Spleen (tissue), 11 donors: Measurements from ENCODE around the gene AP1G1. TPM values are rescaled to one million over a fixed set of nuclear protein-coding genes. Genes with fewer than 3 reads are reported as not detected.

Source experiments
- DNase-seq: peaks from one replicate; pipeline ENCODE4 v3.0.0-alpha.2; 2020
- H3K27ac ChIP-seq, 8 donors: fragments of 200-600 bp; sonication (generic) in 7 of 8; 1 replicate in 4 of 8; 2 replicates in 4 of 8; pipeline versions ENCODE4 v1.5.0 to v1.8.0; 2016 to 2021; ENCODE audit warnings: inconsistent platforms in 4 of 8, mild to moderate bottlenecking in 4 of 8, moderate library complexity in 1 of 8
- H3K27me3 ChIP-seq, 7 donors: fragments of 200-600 bp; sonication (generic) in 6 of 7; replicated peaks in 1 of 7; 1 replicate in 4 of 7; 2 replicates in 3 of 7; pipeline versions ENCODE4 v1.5.0 to v1.8.0; 2016 to 2021; ENCODE audit warnings: inconsistent platforms in 3 of 7, mild to moderate bottlenecking in 1 of 7
- H3K36me3 ChIP-seq, 6 donors: fragments of 200-600 bp; sonication (generic) in 5 of 6; 1 replicate in 4 of 6; 2 replicates in 2 of 6; pipeline versions ENCODE4 v1.5.0 to v1.8.0; 2016 to 2021; ENCODE audit warnings: inconsistent platforms in 2 of 6
- H3K4me1 ChIP-seq, 6 donors: fragments of 200-600 bp; sonication (generic) in 5 of 6; 1 replicate in 3 of 6; 2 replicates in 3 of 6; pipeline versions ENCODE4 v1.5.0 to v1.8.0; 2016 to 2021; ENCODE audit warnings: inconsistent platforms in 3 of 6
- H3K4me3 ChIP-seq, 8 donors: fragments of 200-600 bp; sonication (generic) in 7 of 8; 1 replicate in 4 of 8; 2 replicates in 4 of 8; pipeline versions ENCODE4 v1.5.0 to v1.8.0; 2016 to 2021; ENCODE audit warnings: inconsistent platforms in 4 of 8, mild to moderate bottlenecking in 4 of 8, moderate library complexity in 2 of 8
- H3K9me3 ChIP-seq, 8 donors: fragments of 200-600 bp; sonication (generic) in 7 of 8; 1 replicate in 4 of 8; 2 replicates in 4 of 8; pipeline versions ENCODE4 v1.5.0 to v1.8.0; 2016 to 2021; ENCODE audit warnings: inconsistent platforms in 4 of 8
- CTCF ChIP-seq, 11 experiments: fragments of 200-600 bp in 7 of 11; fragments of 450-650 bp in 4 of 11; sonication (generic) in 4 of 11; IDR thresholded peaks in 8 of 11; conservative IDR thresholded peaks in 3 of 11; 1 replicate in 7 of 11; 2 replicates in 4 of 11; pipeline versions ENCODE4 v1.4.0 to v1.8.0; 2016 to 2021; ENCODE audit warnings: antibody characterized with exemption in 11 of 11, inconsistent platforms in 4 of 11, mild to moderate bottlenecking in 1 of 11
- POLR2A ChIP-seq, 3 donors: fragments of 450-650 bp; IDR thresholded peaks; one replicate each; pipeline ENCODE4 v1.5.1; 2017; ENCODE audit warnings: antibody characterized with exemption in 3 of 3, mild to moderate bottlenecking in 1 of 3
- POLR2AphosphoS5 ChIP-seq, 3 donors: sonication (generic); formaldehyde crosslinking; IDR thresholded peaks; one replicate each; pipeline ENCODE4 v1.5.1; 2017; ENCODE audit warnings: antibody characterized with exemption in 3 of 3
- WGBS, 5 donors: extraction: QIAGEN DNeasy Blood & Tissue Kit in 3 of 5; methylation state at CpG; one replicate each; pipeline versions ENCODE4 v1.1.5 to v1.1.7; 2013 to 2018; 5-methylcytosine and 5-hydroxymethylcytosine counted together
- intact Hi-C: fragments of 100-400 bp; cut with DNase I; formaldehyde crosslinking; loops from one replicate; pipeline ENCODE4 v1.15.0; 2023; ENCODE audit warnings: low total_unique reads
- polyA plus RNA-seq, 3 donors: library from polyadenylated mRNA; stranded (reverse); fragments of 200-250 nt; gene quantifications; one replicate each; pipeline ENCODE4 v1.2.1, GENCODE V29; 2013
- total RNA-seq, 7 donors: library from RNA; depleted of rRNA in 3 of 7; stranded (reverse); fragments of >200 nt in 3 of 7; fragmentation: NEBNext Ultra II Directional in 4 of 7; extraction: Animal tissue kit (Norgen Biotek cat#: 25700) in 4 of 7; gene quantifications; one replicate each; pipeline versions ENCODE4 v1.1.0 to v1.2.1, GENCODE V29; 2016 to 2021
- donor health status: healthy with polysubstance abuse.
- donor health status: DM: no; HTN: no; CAD: no; lungs with moderate emphysema.
- donor health status: DM: no; HTN: no; CAD: no.
- donor health status: Bipolar disorder and iron deficiency.
- donor health status: healthy.
- donor health status: DM: no; HTN: no; CAD: no.
- donor health status: DM: yes; HTN: yes; CAD: no.

The AP1G1 gene
- total and polyA plus RNA-seq, 10 donors: 11.2 to 125 (median 94.1) TPM

- H3K4me1 ChIP-seq: peaks cover 4 to 58% (median 44%) of the 10 kb centered on the region in 6 donors
- no peaks in the 10 kb centered on the region for H3K9me3 ChIP-seq
- peak overlapping the region; percentile 68 to 93 (median 83) for H3K4me3 ChIP-seq
- H3K36me3 ChIP-seq: no peaks in the 10 kb centered on the region
- intact Hi-C loops: no loop called here
- peak overlapping the region; percentile 83 to 95 (median 90) for H3K27ac ChIP-seq
- peak; percentile 94 for DNase-seq
- peak; percentile 29 to 66 (median 65) for TF ChIP-seq POLR2AphosphoS5 (IDR thresholded peaks at IDR 0.05)
- peak in 2 of 11 experiments; percentile 27 to 34 for TF ChIP-seq CTCF (IDR thresholded peaks at IDR 0.05 in 8 of 11, conservative IDR thresholded peaks at IDR 0.05 in 3 of 11)
- no peak for TF ChIP-seq POLR2A (IDR thresholded peaks at IDR 0.05)
- H3K27me3 ChIP-seq: peaks cover 0 to 7% (median 0%) of the 10 kb centered on the region in 7 donors
- 0 to 10% (median 1%) methylated on average over 4 to 104 of the region's 104 CpGs for WGBS, 5 donors
Observed at GRCh38 chr16:71723537-71724319, 84.9 kb downstream of the AP1G1 start.

GRCh38 chr16:71722801-71723536 is 85.7 kb downstream of the AP1G1 start:
- Histone ChIP-seq H3K4me3 (peak overlapping the region; percentile 68 to 93 (median 83)), H3K27me3 (peaks cover 0 to 7% (median 0%) of the 10 kb centered on the region in 7 donors), H3K36me3 (no peaks in the 10 kb centered on the region), H3K9me3 (no peaks in the 10 kb centered on the region), H3K4me1 (peaks cover 4 to 52% (median 40%) of the 10 kb centered on the region in 6 donors), H3K27ac (peak overlapping the region; percentile 83 to 95 (median 90))
- TF ChIP-seq POLR2AphosphoS5 (IDR thresholded peaks at IDR 0.05): peak; percentile 51 to 79 (median 74)
- no peak for TF ChIP-seq CTCF (IDR thresholded peaks at IDR 0.05 in 8 of 11, conservative IDR thresholded peaks at IDR 0.05 in 3 of 11)
- WGBS, 5 donors: 0 to 1% (median 1%) methylated on average over 17 to 59 of the region's 59 CpGs
- intact Hi-C loops: no loop called here
- DNase-seq: peak; percentile 91

GRCh38 chr16:71721066-71721740 is 87.4 kb downstream of the AP1G1 start:
- peaks cover 0 to 7% (median 0%) of the 10 kb centered on the region in 7 donors for H3K27me3 ChIP-seq
- H3K4me1 ChIP-seq: peaks cover 4 to 35% (median 23%) of the 10 kb centered on the region in 6 donors
- H3K9me3 ChIP-seq: no peaks in the 10 kb centered on the region
- no peak for DNase-seq
- WGBS, 5 donors: 75 to 90% (median 81%) methylated on average over 8 of the region's 8 CpGs
- intact Hi-C loops: no loop called here
- no peak overlapping the region for H3K4me3 ChIP-seq
- H3K27ac ChIP-seq: no peak overlapping the region
- H3K36me3 ChIP-seq: no peaks in the 10 kb centered on the region
- TF ChIP-seq POLR2AphosphoS5 (IDR thresholded peaks at IDR 0.05) (no peak), CTCF (IDR thresholded peaks at IDR 0.05 in 8 of 11, conservative IDR thresholded peaks at IDR 0.05 in 3 of 11) (no peak), POLR2A (IDR thresholded peaks at IDR 0.05) (no peak)
